ENCODE data around the gene TMCC2.
"Not testable (repeated sequence)": the region's sequence is repeated elsewhere in the genome, so short reads cannot be mapped to it uniquely, and the experiment has no call there.

Gene TMCC2

GRCh38 chr1:205261946-205262691 lies 34.4 kb downstream of the TMCC2 start:
- no peak for DNase-seq

GRCh38 chr1:205262731-205263171 lies 35.0 kb downstream of the TMCC2 start:
- DNase-seq: no peak

DNA sequence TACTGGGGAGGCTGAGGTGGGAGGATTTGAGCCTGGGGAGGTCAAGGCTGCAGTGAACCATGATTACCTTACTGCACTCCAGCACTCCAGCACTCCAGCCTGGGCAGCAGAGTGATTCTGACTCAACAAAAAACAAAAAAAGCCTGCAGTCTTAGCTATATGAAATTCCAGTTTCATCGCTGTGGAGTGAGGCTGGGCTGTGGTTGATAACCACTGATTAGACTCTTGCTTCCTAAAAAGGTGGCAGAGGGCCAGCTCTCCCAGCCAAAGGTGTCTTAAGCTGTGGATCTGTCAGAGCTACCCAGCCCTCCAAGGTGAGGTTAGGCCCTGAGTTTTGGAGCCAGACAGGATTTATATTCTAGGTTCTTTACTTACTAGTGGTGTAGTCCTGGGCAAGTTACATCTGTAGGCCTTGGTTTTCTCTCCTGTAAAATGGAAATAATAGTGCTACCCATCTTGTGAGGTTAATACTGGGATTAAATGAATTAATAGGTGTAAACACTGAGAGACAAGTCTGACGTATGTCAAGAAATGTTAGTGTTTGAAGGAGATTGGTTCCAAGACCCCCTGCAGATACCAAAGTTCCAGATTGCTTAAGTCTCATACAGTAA lies 35.9 kb downstream of the TMCC2 start:
- DNase-seq: no peak

DNA sequence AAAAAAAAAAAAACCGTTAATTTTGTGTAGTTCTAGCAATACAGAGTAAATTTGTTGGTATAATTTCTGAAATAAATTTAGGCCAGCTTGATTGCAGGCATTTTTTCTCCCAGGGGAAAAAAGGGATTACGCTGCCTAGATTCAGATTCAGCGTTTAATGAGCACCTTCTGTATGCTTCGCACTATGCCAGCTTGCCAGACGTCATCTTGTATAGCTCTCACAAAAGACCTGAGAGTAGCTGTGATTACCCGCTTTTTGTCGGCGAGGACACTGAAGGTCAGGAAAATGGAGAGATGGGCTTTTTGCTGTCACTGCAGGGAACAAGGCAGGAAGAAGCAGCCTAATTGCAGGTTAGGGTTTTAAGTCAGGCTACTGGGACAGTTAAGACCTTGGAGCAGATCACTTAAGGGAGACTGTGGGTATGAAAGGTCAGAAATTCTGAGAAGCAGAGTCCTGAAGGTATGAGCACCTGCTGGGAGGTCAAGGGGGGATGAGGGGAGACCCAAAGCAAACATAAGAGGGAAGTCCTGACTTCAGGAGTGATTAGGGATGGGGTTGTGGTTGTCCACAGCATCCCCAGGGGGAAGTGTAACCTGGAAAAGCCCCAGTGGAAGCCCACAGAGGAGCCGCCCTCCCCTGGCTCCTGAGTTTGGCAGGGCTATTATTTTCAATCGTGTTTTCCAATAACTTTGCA lies 39.0 kb downstream of the TMCC2 start:
- no peak for DNase-seq

GRCh38 chr1:205267306-205267902 lies 39.7 kb downstream of the TMCC2 start:
- DNase-seq: no peak

DNA sequence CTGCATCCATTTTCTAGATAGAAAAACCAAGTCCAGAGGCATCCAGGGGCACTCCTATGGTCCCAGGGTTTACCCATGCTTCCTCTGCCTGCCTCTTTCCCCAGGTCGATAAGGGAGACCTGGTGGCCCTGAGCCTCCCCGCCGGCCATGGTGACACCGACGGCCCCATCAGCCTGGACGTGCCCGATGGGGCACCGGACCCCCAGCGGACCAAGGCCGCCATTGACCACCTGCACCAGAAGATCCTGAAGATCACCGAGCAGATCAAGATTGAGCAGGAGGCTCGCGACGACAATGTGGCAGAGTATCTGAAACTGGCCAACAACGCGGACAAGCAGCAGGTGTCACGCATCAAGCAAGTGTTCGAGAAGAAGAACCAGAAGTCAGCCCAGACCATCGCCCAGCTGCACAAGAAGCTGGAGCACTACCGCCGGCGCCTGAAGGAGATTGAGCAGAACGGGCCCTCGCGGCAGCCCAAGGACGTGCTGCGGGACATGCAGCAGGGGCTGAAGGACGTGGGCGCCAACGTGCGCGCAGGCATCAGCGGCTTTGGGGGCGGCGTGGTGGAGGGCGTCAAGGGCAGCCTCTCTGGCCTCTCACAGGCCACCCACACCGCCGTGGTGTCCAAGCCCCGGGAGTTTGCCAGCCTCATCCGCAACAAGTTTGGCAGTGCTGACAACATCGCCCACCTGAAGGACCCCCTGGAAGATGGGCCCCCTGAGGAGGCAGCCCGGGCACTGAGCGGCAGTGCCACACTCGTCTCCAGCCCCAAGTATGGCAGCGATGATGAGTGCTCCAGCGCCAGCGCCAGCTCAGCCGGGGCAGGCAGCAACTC lies 41.3 kb downstream of the TMCC2 start:
- DNase-seq: no peak

DNA sequence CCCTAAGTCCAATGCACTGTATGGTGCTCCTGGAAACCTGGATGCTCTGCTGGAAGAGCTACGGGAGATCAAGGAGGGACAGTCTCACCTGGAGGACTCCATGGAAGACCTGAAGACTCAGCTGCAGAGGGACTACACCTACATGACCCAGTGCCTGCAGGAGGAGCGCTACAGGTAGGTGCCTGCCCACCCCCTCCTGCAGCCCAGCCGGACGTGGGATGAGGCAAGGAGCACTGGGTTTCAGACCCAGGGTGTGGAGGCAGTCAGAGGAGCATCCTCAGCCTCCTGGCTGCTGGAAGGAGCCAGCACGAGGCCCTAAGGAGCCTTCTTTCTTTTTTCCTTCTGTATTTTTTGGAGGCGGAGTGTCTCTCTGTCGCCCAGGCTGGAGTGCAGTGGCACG lies 42.0 kb downstream of the TMCC2 start:
- DNase-seq: no peak

- no peak for DNase-seq
Measured at GRCh38 chr1:205270271-205270670, 42.5 kb downstream of the TMCC2 start.

DNA sequence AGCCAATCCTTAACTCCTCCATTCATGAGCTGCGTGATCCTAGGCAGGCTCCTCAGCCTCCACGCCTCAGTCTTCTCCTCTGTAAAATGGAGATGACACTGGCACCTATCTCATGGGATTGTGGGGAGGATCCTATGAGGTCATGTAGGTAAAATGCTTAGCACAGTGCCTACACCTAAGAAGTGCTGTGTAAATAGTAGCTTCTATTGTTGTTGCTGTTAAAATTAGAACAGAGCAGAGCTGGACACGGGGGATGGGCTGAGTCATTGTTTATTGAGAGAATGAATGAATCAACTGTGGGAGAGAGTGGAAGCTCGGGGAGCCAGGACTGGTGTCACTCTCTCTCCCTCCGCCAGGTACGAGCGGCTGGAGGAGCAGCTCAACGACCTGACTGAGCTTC lies 43.0 kb downstream of the TMCC2 start:
- DNase-seq: no peak

DNA sequence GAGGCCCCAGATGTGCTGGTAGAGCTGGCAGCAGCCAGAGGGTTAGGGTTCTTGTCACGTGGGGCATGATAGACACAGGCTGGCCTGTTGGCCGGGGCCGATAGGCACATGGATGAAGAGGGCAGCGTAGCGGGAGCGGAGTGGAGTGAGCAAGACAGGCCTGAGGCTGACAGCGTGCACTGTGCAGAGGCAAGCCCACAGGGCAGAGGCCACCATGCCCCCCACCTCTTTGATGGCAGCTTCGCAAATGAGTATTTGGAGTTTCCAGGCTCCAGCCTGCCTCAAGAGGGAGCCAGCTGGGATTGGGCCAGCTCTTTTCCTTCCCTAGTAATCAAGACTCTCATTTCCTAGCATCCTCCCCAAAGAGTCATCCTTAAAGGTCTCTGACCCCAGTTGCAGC lies 43.5 kb downstream of the TMCC2 start:
- DNase-seq: no peak

DNA sequence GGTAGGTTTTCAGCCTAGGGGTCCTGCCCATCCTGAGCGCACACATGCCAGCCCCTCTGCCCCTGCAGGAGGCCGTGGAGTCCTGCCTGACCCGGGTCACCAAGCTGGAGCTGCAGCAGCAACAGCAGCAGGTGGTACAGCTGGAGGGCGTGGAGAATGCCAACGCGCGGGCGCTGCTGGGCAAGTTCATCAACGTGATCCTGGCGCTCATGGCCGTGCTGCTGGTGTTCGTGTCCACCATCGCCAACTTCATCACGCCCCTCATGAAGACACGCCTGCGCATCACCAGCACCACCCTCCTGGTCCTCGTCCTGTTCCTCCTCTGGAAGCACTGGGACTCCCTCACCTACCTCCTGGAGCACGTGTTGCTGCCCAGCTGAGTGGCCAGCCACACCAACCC lies 44.0 kb downstream of the TMCC2 start:
- no peak for DNase-seq

DNA sequence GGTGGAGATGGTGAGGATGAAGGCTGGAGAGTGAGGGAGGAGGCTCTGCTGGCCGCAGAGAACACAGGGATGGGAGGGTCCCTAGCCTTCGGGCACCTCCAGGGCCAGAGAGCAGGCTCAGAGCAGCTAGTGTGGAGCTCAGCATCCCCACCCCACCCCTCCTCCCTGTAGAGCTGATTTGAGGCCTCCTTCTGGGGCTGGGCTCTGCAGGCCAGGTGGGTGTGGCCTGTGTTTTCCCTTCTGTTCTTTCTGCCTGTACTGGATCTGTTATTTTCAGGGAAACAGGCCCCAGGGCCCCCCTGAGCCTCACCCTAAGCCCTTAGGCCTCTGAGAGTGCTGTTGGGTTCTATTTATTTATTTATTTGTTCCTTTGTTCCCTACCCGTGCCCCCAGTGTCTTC lies 44.8 kb downstream of the TMCC2 start:
- no peak for DNase-seq

DNA sequence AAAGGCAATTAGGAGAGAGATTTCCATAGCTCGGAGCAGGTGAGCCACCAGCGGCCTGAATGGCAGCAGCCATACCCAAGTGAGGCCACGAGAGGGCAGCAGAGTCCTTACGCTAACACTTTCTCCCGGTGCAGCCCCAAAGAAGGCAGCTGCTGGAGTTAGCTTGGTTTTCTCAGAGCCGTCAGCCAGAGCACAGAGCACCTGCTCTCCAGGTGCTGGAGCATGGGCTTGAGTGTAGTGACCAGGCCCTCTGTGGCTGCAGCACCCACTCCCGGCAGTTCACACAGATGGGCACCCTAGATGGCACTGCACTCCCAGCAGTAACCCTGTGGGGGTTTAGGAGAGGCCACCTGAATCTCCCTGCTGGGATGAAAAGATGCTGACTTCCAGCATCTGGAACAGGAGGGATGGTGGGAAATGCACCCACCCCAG lies 45.8 kb downstream of the TMCC2 start:
- peak; percentile 90 for DNase-seq

GRCh38 chr1:205274041-205274691 lies 46.4 kb downstream of the TMCC2 start:
- no peak for DNase-seq

GRCh38 chr1:205275133-205275532 lies 47.4 kb downstream of the TMCC2 start:
- no peak for DNase-seq

DNA sequence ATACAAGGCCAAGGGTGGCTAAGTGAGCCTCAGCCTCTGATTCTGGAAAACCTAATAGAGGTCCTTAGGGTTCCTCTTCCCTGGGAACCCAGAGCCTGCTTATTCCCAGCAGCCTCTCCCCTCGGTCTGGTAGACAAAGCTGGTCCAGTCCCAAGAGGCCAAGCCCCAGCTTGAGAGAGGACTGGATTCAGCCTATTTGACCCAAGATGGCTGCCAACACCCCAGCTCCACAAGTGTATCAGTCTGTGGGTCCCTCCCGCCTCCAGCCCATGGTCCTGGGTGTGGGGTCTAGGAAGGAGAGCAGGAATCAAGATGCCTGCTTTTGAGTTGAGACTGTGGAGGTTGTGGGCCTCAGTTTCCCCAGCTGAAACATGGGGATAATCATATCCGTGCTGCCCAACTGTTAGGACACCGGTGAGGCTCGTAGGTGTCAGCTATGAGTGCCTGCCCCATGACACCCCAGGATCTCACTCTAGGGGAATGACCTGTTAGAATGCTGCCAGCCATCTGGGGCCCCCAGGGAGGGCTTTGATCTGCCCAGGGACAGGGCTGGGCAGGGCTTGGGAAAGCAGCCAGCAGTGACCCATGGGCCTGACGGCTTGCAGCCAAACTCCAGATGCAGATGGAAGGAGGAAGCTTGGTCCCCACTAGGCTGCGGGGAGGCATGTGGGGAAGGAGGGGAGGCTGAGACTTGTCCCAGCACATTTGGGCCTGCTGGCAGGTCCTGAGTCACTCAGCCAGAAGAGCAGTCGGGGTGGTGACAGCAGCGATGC lies 48.4 kb downstream of the TMCC2 start:
- no peak for DNase-seq

DNA sequence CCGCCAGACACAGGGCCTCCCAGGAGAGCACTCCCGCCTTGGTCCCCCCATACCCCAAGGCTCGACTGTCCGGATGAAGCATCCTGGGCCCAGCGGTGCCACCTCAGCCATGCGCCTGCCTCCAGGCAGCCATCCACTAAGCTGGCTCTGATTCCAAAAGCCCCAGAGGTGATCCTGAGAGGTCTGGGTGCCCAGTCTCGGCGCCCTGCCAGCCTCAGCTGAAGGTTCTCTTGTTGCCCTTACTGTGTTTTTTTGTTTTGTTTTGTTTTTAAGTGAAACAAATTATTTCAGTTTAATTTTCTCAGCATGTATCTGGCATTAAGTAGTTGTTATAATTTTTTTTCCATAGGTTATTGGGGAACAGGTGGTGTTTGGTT lies 48.9 kb downstream of the TMCC2 start:
- no peak for DNase-seq

DNA sequence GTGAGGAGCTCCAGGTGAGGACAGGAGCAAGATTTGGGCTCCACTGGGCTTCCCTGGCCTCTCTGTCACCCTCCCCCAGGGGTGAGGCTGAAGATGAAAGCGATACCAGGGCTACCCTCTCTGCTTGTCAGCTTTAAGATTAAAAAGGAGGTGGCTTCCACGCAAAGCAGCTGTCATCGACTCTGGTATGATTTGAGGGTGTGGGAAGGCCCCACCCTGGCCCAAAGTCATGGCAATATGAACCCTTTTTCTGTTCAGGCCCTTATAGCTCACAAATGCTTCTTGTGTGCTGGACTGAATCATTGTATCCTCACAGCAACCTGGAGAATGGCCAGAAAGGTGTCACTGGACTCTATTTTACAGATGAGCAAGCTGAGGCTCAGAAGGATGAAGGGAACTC lies 52.2 kb downstream of the TMCC2 start:
- DNase-seq: no peak

- DNase-seq: not testable (repeated sequence)
Measured at GRCh38 chr1:205280666-205281395, 53.1 kb downstream of the TMCC2 start.

- no peak for DNase-seq
Measured at GRCh38 chr1:205283270-205284147, 55.8 kb downstream of the TMCC2 start.

Data from NCI-H146 (cell line).